ENCODE data around the gene KCNK5.

The KCNK5 gene

GRCh38 chr6:39143238-39143930 lies 85.9 kb downstream of the KCNK5 start:
- no peak overlapping the region for H3K4me3 ChIP-seq (ENCODE audit: low read depth, low read length)

GRCh38 chr6:39140556-39141167 lies 88.6 kb downstream of the KCNK5 start:
- no peak overlapping the region for H3K4me3 ChIP-seq (ENCODE audit: low read depth, low read length)
